Measurements from ENCODE around the gene PCMTD2. TPM values are rescaled to one million over a fixed set of nuclear protein-coding genes. Genes with fewer than 3 reads are reported as not detected.

The PCMTD2 gene
- total and polyA plus RNA-seq, 9 donors = 32.0 to 96.3 (median 78.7) TPM

DNA sequence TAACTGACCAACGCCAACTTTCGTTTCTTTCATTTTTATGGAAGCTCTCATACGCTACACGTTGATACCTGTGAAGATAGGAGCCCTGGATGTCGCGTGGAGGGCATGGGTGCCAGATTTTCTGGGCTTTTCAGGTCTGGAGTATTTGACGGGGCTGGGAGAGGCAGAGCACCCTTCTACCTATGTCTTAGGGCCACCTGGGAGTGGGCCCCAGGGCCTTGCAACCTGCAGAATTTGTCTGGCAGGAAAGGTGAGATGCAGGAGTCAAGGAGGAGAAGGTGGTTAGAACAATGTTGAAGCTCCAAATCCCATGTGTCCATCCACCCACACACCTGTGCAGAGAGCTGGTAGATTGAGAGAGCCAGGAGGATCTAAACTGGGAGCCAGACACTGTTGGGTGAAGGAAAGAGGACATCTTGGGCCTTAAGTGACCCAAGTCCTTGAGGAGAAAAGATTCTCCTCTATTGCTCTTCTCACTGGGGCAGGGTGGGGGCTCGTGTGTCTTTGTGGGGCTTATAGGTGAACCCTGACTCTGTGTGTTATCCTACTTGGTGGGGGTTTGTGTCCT is 27.4 kb upstream of the PCMTD2 start:
- DNase-seq = no peak
- Histone ChIP-seq H3K36me3 (no peaks in the 10 kb centered on the region), H3K4me3 (no peak overlapping the region), H3K9me3 (no peaks in the 10 kb centered on the region), H3K27ac (no peak overlapping the region), H3K4me1 (ENCODE audit: insufficient read depth) (no peaks in the 10 kb centered on the region), H3K27me3 (no peaks in the 10 kb centered on the region)
- intact Hi-C loops (cut with DNase I) = no loop called here
- 88 to 94% (median 89%) methylated on average over 8 of the region's 8 CpGs for WGBS, 3 donors
- TF ChIP-seq, protein P1, sequence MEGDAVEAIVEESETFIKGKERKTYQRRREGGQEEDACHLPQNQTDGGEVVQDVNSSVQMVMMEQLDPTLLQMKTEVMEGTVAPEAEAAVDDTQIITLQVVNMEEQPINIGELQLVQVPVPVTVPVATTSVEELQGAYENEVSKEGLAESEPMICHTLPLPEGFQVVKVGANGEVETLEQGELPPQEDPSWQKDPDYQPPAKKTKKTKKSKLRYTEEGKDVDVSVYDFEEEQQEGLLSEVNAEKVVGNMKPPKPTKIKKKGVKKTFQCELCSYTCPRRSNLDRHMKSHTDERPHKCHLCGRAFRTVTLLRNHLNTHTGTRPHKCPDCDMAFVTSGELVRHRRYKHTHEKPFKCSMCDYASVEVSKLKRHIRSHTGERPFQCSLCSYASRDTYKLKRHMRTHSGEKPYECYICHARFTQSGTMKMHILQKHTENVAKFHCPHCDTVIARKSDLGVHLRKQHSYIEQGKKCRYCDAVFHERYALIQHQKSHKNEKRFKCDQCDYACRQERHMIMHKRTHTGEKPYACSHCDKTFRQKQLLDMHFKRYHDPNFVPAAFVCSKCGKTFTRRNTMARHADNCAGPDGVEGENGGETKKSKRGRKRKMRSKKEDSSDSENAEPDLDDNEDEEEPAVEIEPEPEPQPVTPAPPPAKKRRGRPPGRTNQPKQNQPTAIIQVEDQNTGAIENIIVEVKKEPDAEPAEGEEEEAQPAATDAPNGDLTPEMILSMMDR (IDR thresholded peaks at IDR 0.05) = no peak
- no peak for TF ChIP-seq POLR2A (IDR thresholded peaks at IDR 0.05)
- TF ChIP-seq EP300 (IDR thresholded peaks at IDR 0.05) = no peak

DNA sequence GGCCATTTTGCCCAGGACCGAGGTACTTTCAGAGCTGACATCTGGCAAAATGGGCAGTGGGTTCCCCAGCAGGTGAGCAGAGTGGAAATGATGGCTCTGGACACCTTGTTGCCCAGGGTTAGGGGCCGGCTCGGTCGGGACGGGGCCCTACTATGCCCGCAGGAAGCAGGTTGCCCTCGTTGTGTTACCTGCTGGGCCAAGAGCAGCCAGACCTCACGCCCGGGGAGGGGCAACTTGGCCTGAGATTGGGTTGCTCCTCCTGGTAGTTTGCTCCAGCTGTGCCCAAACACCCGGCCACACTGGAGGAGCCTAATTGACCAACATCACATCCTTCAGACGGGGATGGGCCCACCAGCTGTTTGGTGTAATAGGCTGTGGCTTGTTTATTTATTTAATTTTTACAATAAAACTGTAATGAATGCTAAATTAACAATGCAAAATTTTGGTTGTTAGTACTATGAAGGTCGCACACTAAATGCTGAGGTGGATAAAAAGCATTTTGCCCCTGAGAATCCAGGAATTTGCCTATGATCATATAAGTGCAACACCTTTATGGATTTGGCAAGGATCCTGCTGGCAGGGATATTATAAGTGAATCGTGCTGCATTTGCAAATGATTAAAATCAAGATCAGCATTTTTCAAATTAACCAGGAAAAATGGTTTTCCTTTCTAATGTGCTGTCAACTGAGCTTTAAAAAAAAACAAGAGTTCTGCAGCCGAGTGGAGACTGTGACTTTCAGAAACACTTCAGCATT is 26.6 kb upstream of the PCMTD2 start:
- 69 to 74% (median 73%) methylated on average over 11 to 14 of the region's 14 CpGs for WGBS, 3 donors
- intact Hi-C loops (cut with DNase I) = no loop called here
- no peak for TF ChIP-seq EP300 (IDR thresholded peaks at IDR 0.05)
- TF ChIP-seq POLR2A (IDR thresholded peaks at IDR 0.05) = no peak
- TF ChIP-seq, protein P1 (IDR thresholded peaks at IDR 0.05) = no peak

DNA sequence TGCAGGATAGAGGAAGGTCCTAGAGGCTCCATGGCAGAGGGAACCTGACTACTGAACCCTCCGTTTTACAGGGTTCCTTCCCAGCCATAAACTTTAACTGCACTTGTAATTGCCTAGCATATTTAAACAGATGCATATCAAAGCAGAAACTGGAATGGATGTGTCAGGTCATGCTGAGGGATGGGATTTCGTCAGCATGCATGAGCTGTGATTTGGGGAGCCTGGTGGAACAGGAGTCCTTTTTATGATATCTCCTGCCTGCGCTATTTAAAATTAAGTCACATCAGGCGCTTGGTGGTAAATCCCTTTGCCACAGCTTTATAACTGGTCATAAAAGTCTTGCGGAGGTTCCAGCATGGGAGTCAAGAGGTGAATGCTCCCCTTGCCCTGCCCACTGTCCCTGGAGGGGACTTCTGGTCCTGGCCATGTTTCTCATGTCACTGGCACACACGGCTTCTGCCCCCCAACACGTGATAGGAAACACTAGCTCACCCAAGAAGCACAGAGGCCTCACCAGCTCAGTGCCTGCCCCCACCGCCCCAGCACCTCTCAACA is 26.0 kb upstream of the PCMTD2 start:
- TF ChIP-seq EP300 (IDR thresholded peaks at IDR 0.05) (no peak), POLR2A (IDR thresholded peaks at IDR 0.05) (no peak)
- TF ChIP-seq, protein P1 (IDR thresholded peaks at IDR 0.05) = no peak
- no peak overlapping the region for H3K27ac ChIP-seq
- DNase-seq = no peak
- no peak overlapping the region for H3K4me3 ChIP-seq
- no peaks in the 10 kb centered on the region for H3K9me3 ChIP-seq
- no peaks in the 10 kb centered on the region for H3K4me1 ChIP-seq (ENCODE audit: insufficient read depth)
- no peaks in the 10 kb centered on the region for H3K36me3 ChIP-seq
- H3K27me3 ChIP-seq = no peaks in the 10 kb centered on the region
- intact Hi-C loops (cut with DNase I) = no loop called here
- WGBS, 3 donors = 65 to 68% (median 67%) methylated on average over 8 of the region's 8 CpGs

More for the DNA sequence above, 26.6 kb upstream of the PCMTD2 start:
- Histone ChIP-seq H3K36me3 (no peaks in the 10 kb centered on the region), H3K27me3 (no peaks in the 10 kb centered on the region), H3K4me1 (ENCODE audit: insufficient read depth) (no peaks in the 10 kb centered on the region), H3K4me3 (no peak overlapping the region), H3K27ac (no peak overlapping the region), H3K9me3 (no peaks in the 10 kb centered on the region)
- no peak for DNase-seq

DNA sequence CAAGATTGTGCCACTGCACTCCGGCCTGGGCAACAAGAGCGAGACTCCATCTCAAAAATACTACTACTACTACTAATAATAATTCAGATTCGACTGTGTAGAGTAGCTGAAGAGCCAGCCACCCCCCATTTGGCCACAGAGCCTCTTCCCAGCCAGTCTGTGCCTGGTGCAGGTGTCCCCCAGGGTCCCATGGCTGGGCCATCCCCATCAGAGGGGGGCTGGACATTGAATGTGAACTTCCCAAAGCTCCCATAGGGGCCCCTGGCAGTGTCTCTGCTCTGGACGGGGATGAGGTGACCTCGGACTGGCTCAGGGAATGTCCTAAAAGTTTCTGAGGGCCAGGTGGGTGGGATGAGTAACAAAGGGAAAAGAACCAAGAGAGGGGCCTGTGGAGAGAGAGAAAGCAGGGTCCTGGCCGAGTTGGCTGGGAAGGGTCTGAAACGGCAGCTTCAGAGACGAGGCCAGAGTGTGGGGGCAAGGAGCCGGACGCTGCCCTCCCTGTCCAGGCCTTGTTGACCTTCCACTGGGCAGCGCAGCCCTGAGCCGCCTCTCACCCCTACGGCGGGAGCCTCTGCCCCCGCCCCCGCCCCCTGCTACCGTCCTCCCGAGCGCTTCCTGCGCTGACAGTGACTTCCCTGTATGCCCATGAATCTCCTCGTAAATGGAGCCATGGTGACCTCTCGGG is 24.9 kb upstream of the PCMTD2 start:
- H3K36me3 ChIP-seq = no peaks in the 10 kb centered on the region
- H3K27ac ChIP-seq = no peak overlapping the region
- WGBS, 3 donors = 75 to 82% (median 78%) methylated on average over 22 of the region's 22 CpGs
- peak in 1 of 5 donors; percentile 16 for DNase-seq
- H3K9me3 ChIP-seq = no peaks in the 10 kb centered on the region
- no peaks in the 10 kb centered on the region for H3K27me3 ChIP-seq
- TF ChIP-seq, protein P1 (IDR thresholded peaks at IDR 0.05) = no peak
- TF ChIP-seq EP300 (IDR thresholded peaks at IDR 0.05) (no peak), POLR2A (IDR thresholded peaks at IDR 0.05) (no peak)
- intact Hi-C loops (cut with DNase I) = no loop called here
- no peak overlapping the region for H3K4me3 ChIP-seq
- H3K4me1 ChIP-seq (ENCODE audit: insufficient read depth) = no peaks in the 10 kb centered on the region
